GM21367 (cell line): ENCODE measurements around the gene APC2.
"Not testable (repeated sequence)": the region's sequence is repeated elsewhere in the genome, so short reads cannot be mapped to it uniquely, and the experiment has no call there.

Source experiments
- ATAC-seq: cut with Tn5 transposase; IDR thresholded peaks from one replicate; pipeline ENCODE4 v1.9.1; 2021; ENCODE audit not compliant: unreplicated experiment

Gene APC2

DNA sequence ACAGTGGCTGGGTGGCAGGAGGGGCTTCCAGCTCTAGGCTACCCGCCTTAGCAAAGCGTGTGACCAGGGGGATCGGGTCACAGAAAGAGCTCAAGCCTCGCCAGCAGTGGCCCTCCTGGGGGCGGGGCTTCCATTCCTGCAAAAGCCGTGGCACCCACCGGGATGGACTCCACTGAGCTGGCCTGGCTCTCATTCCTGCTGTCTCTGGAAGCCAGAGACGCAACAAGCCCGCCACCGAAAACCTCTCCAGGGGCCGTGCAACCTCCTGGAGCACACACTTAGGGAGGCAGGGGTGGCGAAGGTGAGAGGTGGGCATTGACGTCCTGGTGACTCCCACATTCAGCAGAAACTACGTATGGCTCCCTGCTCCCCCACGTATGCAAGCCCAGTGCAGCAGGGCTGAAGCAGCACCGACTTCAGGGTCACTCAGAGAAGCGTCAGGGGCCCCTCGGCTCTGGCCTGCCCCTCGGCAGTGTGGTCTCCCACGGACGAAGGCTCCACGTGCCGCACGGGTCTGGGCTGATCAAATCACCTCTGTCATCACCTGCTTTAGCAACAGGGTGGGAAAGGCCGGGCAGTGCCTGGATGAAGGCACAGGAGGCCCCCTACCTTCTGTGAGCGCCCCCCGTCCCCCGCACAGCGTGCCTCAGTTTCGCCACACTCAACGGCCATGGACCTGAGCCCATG, 26.0 kb downstream of the APC2 start:
- ATAC-seq, result no peak

DNA sequence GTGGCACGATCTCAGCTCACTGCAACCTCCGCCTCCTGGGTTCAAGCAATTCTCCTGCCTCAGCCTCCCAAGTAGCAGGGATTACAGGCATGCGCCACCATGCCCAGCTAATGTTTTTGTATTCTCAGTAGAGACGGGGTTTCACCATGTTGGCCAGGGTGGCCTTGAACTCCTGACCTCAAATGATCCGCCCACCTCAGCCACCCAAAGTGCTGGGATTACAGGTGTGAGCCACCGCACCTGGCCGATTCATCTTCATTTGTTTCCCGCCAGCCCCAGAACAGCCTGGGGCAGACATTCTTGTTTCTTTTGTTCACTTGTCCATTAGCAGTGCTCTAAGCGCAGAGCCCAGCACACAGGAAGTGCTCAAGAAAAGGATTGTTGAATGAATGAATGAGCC, 27.1 kb downstream of the APC2 start:
- ATAC-seq, result not testable (repeated sequence)

DNA sequence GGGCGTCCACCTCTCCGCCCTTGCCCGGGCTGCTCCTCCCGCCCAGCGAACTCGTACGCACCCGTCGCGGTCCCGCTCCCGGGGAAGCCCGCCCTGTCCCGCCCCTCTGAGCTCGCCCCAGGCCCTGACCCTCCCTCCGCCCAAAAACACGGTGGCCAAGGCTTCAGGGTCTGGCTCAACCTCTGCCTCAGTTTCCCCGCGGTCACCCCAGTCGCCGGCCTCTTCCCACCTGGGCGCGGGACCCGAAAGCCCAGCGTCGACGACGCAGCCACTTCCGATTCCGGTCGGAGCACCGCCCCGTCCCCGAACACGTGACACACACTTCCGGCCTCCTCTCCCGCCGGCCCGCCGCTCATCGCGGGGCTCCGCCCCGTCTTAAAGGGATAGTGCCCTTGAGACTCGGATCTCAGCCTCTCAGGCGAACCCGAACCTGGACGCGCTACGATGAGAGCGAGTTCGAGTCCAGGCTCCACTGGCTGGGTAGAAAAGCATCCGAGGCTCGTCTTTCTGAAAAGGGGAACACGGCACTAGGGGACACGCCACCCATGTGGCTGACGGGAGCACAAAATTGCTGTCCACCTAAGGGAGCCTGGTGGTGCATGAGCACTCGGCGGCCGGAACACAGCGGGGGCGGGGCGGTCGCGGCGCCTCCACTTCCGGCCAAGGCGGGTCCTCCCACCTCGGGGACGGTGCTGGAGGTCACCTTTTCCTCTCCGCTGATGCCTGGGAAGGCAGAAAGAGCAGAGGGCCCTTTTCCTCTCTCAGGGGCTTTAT, 29.2 kb downstream of the APC2 start, which contains the start of gene C19orf25:
TSS of gene C19orf25 (minus strand) at position 282 of the 774 bp plus-strand sequence. CDS start 312 bp downstream, outside the sequence.
- ATAC-seq, result no peak

DNA sequence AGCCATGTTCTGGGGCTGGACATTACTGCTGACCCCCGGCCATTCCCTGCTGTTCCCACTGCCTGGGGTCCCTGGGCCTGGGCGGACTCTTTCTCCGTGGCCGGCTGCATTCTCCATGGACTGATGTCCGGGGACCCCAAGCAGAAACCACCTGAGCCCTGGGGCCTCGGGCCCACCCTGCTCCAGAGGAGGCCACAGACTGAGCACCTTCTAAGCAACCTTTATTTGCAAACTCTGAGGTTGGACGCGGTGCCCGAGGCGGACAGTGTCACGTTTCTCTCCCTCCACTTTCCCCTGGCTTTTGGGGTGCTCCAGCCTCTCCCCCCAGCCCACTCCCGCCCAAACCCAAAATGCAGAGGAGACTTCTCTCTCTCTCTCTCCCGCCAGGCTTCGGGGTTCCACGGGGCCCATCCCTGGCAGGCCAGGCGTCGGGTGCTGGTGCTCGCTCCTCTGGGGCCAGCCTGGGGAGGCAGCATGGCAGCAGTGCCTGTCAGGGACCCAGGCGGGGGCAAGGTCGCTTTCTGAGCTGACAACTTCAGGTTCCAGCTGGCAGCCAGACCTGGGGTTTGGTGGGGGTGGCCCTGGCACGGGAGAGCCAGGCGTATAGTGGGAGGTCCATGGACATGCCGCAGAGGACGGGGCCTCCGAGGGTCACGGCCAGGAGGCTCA, 31.4 kb downstream of the APC2 start:
- ATAC-seq, result no peak

DNA sequence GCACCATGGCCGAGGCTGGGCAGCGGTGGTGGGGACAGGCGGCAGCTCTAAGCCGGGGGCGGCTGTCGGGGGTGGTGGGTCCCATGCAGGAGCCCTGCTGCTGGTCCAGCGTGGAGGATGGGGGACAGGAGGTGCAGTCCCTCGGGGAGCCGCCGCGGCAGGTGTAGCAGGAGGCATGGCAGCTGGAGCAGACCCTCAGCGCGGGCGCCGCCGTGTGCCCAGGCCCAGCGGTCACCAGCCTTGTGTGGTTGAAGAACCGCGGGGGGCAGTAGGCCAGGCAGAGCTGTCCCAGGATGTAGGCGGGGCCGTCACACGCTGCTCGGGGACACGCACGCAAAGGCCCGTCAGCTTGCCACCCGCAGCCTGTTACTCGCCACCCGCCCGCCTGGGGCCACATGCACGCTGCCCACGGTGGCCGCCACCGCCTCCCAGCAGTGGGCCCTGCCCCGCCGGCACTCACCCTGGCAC, 32.0 kb downstream of the APC2 start:
- ATAC-seq, result no peak

DNA sequence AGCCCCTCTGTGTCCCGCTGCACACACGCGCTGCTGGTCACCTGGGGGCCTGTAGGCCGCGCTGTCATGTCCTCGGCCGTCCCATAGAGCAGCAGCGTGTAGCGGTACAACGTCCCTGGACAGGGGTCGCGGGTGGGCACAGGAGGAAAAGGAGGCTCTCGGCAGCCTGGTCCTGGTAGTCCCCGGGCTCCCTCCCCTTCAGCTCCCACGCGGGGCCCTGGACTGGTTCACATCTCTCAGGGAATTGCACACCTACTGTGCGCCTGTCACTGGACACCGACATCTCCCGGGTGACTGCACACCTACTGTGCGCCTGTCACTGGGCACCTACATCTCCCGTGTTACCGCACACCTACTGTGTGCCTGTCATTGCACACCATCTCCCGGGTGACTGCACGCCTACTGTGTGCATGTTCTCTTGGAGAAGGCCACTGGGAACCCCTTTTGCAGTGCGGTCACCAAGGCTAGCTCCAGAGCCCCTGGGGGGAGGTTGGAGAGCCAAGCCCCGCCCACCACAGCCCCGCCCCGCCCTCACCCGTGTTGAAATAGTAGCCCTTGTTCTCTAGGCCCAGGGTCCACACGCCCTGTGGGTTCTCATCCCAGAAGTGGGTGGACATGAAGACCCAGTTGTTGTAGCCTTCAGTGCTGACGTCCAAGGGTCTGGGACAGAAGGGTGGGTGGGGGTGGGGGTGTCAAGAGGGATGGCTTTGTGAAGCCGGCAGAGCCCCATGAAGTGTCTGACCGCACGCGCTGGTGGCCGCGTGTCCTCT, 32.6 kb downstream of the APC2 start:
- no peak for ATAC-seq

DNA sequence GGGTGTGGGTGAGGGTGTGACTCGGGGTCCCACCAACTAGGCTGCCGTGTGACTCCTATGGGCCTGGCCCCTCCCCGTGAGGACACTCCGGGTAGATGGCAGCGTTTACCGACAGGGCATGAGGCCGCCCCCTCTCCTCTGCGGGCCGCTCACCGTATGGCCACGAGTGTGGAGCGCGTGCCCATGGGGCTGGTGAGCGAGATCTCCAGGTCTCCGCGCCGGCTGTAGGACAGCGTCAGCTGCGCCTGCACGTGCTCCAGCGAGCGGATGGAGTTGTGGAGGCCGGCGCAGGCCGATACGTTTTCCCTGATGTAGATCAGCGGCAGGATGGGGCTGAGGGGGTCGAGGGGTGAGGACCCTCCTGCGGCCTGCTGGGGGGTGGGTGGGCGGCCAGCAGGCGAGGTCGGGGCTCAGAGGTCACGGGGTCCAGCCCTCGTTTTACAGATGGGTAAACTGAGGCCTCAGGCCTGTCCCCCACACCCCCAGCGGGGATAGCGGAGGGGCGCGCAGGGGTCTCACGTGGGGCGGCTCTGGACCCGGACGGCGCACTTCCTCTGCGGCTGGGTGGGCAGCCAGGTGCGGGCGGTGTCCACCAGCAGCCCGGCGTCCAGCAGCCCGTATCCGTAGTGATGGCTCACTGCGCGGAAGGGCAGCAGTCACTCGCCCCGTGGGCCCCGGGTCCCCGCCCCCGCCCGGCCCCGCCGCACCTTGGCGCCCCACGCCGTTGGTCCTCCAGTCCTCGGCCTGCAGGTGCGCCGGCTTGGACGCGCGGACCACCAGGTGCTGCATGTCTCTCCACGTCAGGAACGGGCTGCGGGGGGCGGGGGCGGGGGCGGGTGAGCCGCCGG, 33.4 kb downstream of the APC2 start:
- no peak for ATAC-seq

DNA sequence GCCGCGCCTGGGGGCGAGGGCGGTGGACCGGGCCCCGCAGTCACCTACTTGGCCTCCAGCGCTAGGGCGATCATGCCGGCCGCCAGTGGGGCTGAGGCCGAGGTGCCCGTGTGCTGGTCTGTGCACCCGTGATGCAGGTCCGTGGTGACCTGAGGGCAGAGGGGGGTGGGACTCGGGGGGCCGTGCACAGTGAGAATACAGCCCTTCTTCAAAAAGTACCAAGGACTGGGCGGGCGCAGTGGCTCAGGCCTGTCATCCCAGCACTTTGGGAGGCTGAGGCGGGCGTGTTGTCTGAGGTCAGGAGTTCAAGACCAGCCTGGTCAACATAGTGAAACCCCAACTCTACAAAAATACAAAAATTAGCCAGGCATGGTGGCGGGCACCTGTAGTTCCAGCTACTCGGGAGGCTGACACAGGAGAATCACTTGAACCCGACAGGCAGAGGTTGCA, 34.1 kb downstream of the APC2 start:
- ATAC-seq, result no peak

DNA sequence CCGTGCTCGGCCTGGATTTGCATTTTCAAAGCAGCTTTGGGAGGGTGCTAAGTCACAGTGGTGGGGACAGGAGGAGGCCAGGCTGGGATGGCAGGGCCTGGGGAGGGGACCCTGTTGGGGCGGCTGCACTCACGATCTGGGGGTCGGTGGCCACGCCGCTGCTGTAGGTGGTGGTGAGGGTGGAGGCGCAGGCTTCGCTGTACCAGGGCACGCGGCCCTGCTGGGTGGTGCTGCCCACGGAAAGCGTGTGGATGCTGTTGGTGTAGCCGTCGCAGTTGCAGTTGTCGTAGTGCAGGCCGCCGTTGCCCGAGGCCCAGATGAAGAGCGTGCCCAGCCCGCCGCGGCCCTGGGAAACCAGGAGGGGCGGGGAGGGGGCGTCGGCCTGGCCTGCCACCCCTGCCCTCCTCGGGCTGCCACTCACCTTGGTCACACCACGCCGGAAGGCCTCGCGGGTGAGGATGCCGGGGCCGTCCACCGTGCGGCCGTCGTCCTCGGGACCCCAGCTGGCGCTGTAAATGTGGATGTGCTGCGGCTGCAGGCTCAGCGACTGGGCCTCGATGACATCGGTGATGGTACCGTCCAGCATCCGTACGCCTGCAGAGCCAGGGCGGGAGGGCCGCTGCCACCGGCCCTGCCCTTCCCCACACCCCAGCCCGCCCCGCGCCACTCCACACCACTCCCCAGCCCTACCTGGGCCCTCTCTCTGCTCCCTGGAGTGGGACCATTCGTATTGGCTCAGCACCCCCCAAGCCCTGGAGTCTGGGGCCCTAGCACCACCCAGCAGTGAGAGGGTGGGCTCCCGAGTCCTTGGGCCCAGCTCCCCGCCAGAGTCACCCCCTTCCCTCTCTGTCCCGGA, 37.0 kb downstream of the APC2 start:
- ATAC-seq, result no peak

DNA sequence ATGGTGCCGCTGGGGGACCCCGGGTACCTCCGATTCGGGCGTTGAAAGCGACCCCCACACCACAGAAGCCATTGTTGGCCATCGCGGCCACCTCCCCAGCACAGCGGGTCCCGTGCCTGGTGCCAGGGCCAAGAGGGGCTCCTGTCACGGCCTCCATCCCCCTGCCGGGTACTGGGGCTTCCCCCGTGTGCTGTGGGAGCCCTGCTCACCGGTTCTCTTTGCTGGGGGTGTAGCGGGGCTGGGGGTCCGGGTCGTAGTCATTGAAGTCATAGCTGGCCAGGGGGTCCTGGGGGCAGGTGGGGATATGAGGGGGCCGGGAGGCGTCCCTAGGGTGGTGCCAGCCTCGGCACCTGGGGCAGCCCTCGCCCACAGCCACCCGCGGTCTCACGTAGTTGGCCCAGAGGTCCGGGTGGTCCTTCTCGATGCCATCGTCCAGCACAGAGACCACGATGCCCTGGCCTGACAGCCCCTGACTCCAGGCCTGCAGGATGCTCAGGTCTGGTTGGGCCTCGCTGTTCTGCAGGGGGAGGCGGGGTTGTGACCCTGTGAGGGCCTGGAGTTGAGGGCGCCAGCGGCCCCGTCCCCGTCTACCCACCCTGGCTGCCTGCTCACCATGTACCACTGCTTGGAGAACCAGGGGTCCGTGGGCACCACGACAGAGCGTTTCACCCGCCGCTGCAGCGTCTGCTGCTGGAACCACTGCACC, 37.8 kb downstream of the APC2 start:
- no peak for ATAC-seq

DNA sequence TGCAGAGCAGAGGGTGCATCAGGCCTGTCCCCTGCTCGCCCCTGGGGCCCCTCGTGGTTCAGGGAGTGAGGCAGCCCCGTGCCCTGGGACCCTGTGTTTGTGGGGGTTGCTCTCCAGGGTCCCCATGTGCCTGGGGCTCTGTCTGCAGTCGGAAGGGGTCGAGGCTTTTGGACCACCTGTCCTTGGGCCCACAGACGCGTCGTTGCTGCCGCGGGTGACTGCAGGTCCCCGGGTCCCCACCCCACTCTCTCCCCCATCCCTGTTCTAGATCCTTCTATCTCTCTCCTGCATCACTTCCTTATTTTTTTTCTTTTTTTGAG, 38.3 kb downstream of the APC2 start:
- no peak for ATAC-seq

DNA sequence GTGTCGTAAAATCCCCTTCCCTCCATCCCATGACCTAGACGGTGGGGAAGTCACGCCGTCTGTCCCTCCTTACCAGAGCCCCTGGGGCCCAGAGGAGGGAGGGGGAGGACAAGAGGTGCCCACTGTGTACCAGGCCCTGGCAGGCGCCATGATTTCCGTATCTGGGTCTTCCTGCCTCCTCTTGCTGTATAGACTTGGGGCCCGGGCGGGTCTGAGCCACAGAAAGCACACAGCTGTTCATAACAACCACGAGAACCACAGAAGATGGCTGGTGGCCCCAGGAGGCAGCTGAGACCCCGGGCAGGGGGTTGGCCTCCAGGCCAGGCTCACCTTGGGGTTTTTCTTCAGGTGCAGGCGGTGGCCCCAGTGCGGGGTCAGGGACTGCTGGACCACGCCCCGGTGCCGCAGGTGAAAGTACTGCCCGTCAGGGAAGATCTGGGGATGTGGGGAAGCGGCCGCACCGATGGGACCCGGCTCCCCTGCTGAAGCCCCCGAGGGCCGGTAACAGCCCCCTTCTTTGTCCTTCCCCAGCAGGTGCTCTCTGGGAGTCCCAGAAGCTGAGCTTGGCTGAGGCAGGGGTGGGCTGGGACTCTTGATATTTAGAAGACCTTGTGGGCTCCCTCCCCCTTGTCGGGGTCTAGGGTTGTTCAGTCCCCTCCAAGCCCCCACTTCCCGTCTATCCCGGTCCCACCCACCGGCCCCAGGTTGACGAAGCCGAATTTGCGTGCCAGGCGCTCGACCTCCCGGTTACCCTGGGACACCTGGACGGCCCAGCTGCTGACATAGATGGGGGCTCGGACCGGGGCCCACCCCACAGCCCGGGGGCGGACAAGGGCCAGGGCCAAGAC, 39.8 kb downstream of the APC2 start:
- no peak for ATAC-seq

DNA sequence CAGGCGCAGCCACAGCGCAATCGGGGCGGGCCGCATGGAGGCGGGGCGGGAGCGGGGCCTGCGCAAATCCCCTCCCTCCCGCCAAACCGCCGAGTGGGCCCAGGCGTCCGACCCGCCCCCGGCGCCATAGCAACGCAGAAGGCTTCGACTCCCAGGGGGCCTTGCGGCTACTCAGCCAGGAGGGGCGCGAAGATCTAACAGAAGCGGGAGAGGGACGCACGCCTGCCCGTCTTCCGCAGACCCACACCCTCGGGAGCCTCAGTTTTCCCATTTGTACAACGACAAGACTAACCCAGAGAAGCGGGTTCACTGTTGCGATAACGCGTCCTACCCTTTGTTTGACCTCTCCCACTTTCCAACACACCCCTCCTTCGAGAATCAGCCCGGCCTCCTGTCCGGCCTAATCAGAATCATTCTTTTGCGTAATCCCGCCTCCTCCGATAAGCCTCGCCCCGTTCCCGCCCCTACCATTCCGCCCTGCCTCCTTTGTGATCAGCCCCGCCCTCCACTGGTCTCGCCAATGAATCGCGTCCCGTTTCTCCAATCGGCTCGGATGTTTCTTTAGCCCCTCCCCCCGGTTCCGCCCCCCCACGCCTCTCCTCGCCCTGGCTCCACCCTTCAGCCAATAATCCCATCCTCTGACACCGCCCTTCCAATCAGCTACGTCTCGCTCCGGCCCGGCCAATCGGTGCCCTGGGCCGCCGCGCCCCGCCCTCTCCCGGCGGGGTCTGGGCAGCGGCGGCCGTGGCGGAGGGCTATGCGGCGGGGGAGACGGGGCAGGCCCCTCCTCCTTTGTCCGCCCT, 40.6 kb downstream of the APC2 start, which contains the start of gene PCSK4:
TSS of gene PCSK4 (minus strand) at position 40 of the 803 bp plus-strand sequence. CDS start at position 36, 4 bp downstream.
- ATAC-seq, result peak; percentile 75

DNA sequence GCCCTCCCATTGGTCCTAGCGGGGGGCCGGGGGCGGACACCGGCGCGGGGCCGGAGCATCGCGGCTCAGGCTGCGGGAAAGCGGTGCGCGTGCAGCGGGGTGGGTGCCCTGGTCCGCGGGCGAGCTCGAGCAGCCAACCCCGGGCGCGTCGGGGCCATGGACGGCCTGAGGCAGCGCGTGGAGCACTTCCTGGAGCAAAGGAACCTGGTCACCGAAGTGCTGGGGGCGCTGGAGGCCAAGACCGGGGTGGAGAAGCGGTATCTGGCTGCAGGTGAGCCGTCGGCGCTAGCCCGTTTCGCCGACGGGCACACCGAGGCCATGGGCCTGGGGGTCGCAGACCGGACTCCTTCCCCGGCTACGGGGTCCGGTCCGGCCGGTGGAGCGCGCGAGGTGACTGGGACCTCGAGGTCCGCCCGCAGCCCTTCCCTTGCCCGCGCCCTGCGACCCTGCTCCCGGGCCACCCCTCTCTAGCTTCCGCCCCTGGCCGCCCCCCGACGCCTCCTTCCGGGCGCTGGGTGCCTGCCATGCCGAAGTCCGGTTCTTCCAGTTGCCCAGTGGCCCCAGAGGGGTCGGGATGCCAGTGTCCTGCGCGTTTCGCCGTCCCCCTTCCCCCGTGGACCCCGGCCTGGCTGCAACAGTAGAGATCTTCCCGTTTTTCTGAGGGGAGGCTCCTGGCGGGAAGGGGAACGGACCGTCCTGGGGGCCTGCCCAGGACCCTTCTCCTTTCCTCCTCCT, 41.4 kb downstream of the APC2 start, which contains the start of gene REEP6:
TSS of gene REEP6 (plus strand) at position 68 of the 735 bp plus-strand sequence. CDS start at position 157, 89 bp downstream.
- ATAC-seq, result no peak

DNA sequence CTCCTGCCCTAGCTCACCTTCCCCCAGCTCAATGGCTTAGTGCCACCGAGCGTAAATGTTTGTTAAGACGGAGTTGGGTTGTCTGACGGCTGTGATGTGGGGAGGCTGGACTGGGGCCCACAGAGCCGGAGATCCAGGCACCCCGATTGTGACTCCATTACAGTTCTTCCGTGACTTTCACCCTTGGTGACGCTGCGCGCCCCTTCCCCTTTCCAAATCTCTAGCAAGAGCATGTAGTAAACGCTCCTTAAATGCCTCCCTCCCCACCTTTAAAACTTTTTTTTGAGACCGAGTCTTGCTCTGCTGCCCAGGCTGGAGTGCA, 41.9 kb downstream of the APC2 start:
- ATAC-seq, result no peak

DNA sequence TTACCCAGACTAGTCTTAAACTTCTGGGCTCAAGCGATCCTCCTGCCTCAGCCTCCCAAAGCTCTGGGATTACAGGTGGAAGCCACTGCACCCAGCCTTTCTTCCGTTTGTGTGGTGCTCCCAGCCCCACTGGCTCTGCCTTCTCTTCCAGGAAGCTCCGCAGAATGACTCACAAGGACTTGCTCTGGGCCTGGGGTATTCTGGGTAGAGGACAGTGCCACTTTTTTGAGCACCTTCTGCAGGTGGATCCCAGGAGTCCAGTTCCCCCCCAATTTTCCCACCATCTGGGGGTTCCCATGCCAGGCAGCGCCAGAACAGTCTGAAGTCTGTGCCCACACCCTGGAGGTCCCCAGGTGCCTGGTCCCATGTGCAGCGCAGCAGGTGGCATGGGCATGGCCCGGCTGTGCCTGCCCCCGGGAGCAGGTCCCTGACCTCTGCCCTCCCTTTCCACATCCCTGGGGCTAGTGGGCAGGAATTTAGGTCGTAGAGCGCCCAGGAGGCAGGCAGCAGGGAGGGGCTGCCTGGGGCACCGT, 42.6 kb downstream of the APC2 start:
- ATAC-seq, result no peak
